ENCODE data around the gene KNSTRN.

DNA sequence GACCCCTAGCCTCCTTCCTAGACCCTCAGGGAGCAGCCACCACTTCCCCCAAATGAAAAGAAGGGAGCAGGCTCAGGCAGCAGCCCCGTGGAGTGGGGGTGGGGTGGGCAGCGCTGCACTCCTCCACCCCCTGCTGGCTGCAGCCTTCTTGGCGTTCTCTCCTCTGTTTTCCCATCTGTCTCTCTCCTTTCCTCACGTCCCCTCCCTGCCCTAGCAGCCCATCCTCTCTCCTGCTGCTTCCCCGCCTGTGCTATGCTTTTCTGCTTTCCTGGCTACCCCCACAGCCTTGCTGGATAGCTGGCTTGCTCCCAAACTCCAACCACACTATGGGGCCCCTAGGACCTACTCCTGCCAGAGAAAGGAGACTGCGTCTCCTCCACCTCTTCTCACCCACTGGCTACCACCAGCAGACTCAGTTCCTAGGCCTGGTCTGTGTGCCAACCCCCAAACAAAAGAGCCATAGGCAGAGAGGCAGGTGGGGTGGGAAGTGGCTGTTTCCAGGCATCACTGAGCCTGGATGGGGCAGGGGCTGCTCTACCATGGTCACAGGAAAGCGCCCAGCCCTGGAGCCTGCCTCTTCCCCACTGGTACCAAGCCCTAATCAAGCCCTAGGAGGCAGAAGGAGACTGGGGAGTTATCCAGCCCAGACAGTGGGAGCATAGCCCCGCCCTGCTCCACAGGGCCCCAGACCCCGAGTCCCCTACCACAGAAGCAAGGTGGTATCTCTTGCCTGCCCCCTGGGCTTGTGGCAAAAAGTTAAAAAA is 27.9 kb upstream of the KNSTRN start:
- TF ChIP-seq POLR2A (IDR thresholded peaks at IDR 0.05; ENCODE audit: low read depth, low read length) (no peak), POLR2AphosphoS5 (IDR thresholded peaks at IDR 0.05; ENCODE audit: low read depth, low read length) (no peak), TAF1 (IDR thresholded peaks at IDR 0.05; ENCODE audit: low read depth, low read length) (no peak)
